Right atrium auricular region (tissue), 2 donors: Measurements from ENCODE around the gene BANK1. TPM values are rescaled to one million over a fixed set of nuclear protein-coding genes. Genes with fewer than 3 reads are reported as not detected.

Experiments used
- DNase-seq: peaks from one replicate; pipeline ENCODE4 v3.0.0-alpha.2; 2019; ENCODE audit warnings: low spot score
- H3K27ac ChIP-seq, 2 donors: fragments of 200-600 bp; sonication (generic); 1 replicate in 1 of 2; 2 replicates in 1 of 2; pipeline ENCODE4 v1.5.1; 2016 to 2019
- H3K27me3 ChIP-seq, 2 donors: fragments of 200-600 bp; sonication (generic); one replicate each; pipeline versions ENCODE4 v1.5.1 to v1.6.0; 2017 to 2019
- H3K36me3 ChIP-seq: fragments of 200-600 bp; sonication (generic); one replicate; pipeline ENCODE4 v1.5.1; 2016
- H3K4me1 ChIP-seq, 2 donors: fragments of 200-600 bp; sonication (generic); one replicate each; pipeline versions ENCODE4 v1.5.1 to v1.6.0; 2017 to 2019
- H3K4me3 ChIP-seq, 2 donors: fragments of 200-600 bp; sonication (generic); 1 replicate in 1 of 2; 2 replicates in 1 of 2; pipeline ENCODE4 v1.5.1; 2017 to 2019; ENCODE audit warnings: mild to moderate bottlenecking in 1 of 2, moderate library complexity in 1 of 2
- H3K9me3 ChIP-seq, 2 donors: fragments of 200-600 bp; sonication (generic); one replicate each; pipeline ENCODE4 v1.5.1; 2019
- CTCF ChIP-seq, 2 donors: fragments of 200-600 bp; sonication (generic); IDR thresholded peaks; one replicate each; pipeline ENCODE4 v1.5.1; 2019; ENCODE audit warnings: antibody characterized with exemption in 2 of 2
- total RNA-seq, 2 donors: library from RNA; depleted of rRNA; stranded (reverse); fragments of >200 nt; gene quantifications; one replicate each; pipeline ENCODE4 v1.1.0, GENCODE V29; 2016

The BANK1 gene
- total RNA-seq, 2 donors from 2014 or later, result 1.4 TPM; not detected in 1

GRCh38 chr4:102057122-102057521 lies 266.6 kb downstream of the BANK1 start:
- H3K4me1 ChIP-seq, result no peaks in the 10 kb centered on the region
- H3K27ac ChIP-seq, result no peak overlapping the region
- H3K4me3 ChIP-seq, result no peak overlapping the region
- no peaks in the 10 kb centered on the region for H3K27me3 ChIP-seq
- DNase-seq, result no peak
- no peak for TF ChIP-seq CTCF (IDR thresholded peaks at IDR 0.05)
- no peaks in the 10 kb centered on the region for H3K9me3 ChIP-seq
- no peaks in the 10 kb centered on the region for H3K36me3 ChIP-seq

GRCh38 chr4:102061133-102061532 lies 270.6 kb downstream of the BANK1 start:
- H3K9me3 ChIP-seq, result no peaks in the 10 kb centered on the region
- H3K4me1 ChIP-seq, result no peaks in the 10 kb centered on the region
- H3K36me3 ChIP-seq, result no peaks in the 10 kb centered on the region
- no peak for DNase-seq
- no peak overlapping the region for H3K27ac ChIP-seq
- no peak overlapping the region for H3K4me3 ChIP-seq
- no peaks in the 10 kb centered on the region for H3K27me3 ChIP-seq
- TF ChIP-seq CTCF (IDR thresholded peaks at IDR 0.05), result no peak

GRCh38 chr4:102064747-102065442 lies 274.4 kb downstream of the BANK1 start:
- H3K4me1 ChIP-seq, result no peaks in the 10 kb centered on the region
- DNase-seq, result no peak
- H3K27ac ChIP-seq, result no peak overlapping the region
- no peaks in the 10 kb centered on the region for H3K36me3 ChIP-seq
- H3K4me3 ChIP-seq, result no peak overlapping the region
- TF ChIP-seq CTCF (IDR thresholded peaks at IDR 0.05), result no peak
- H3K27me3 ChIP-seq, result no peaks in the 10 kb centered on the region
- H3K9me3 ChIP-seq, result no peaks in the 10 kb centered on the region

- Histone ChIP-seq H3K36me3 (no peaks in the 10 kb centered on the region), H3K4me3 (no peak overlapping the region), H3K9me3 (no peaks in the 10 kb centered on the region), H3K27me3 (no peaks in the 10 kb centered on the region), H3K4me1 (no peaks in the 10 kb centered on the region), H3K27ac (no peak overlapping the region)
- no peak for DNase-seq
- no peak for TF ChIP-seq CTCF (IDR thresholded peaks at IDR 0.05)
These were observed 286.1 kb downstream of the BANK1 start for GRCh38 chr4:102076622-102077021.

- DNase-seq, result no peak
- H3K4me3 ChIP-seq, result no peak overlapping the region
These were observed 289.7 kb downstream of the BANK1 start for GRCh38 chr4:102080184-102080583.

More at GRCh38 chr4:102080184-102080583, 289.7 kb downstream of the BANK1 start:
- no peaks in the 10 kb centered on the region for H3K27me3 ChIP-seq
- TF ChIP-seq CTCF (IDR thresholded peaks at IDR 0.05), result no peak
- H3K4me1 ChIP-seq, result no peaks in the 10 kb centered on the region
- no peaks in the 10 kb centered on the region for H3K36me3 ChIP-seq
- H3K9me3 ChIP-seq, result no peaks in the 10 kb centered on the region
- H3K27ac ChIP-seq, result no peak overlapping the region
